PFSK-1 (cell line): Measurements from ENCODE around the gene IGFBPL1.

Source experiments
- FOXP2 ChIP-seq: optimal IDR thresholded peaks from 2 replicates; pipeline ENCODE3; 2011; ENCODE audit warnings: borderline replicate concordance, control low read depth, inconsistent platforms; ENCODE audit not compliant: insufficient read depth; ENCODE audit errors: extremely low read length, extremely low read depth
- POLR2AphosphoS5 ChIP-seq: IDR thresholded peaks from 2 replicates; pipeline ENCODE4 v1.6.1; 2012; ENCODE audit warnings: low read depth, mild to moderate bottlenecking, control low read depth, low read length, moderate library complexity
- SIN3A ChIP-seq: IDR thresholded peaks from 2 replicates; pipeline ENCODE4 v1.6.1; 2012; ENCODE audit warnings: mild to moderate bottlenecking, low read length, moderate library complexity, borderline replicate concordance; ENCODE audit not compliant: insufficient read depth
- TF ChIP-seq, protein P1 (sequence below), 2 experiments: IDR thresholded peaks; 2 replicates each; pipeline versions ENCODE4 v1.6.1 to v1.8.0; 2011 to 2012; ENCODE audit warnings: low read depth in 2 of 2, low read length in 2 of 2, control low read depth in 1 of 2, inconsistent platforms in 1 of 2, mild to moderate bottlenecking in 1 of 2, moderate library complexity in 1 of 2; ENCODE audit not compliant: insufficient read depth in 1 of 2

GRCh38 chr9:38424918-38425317 lies 664 bp upstream of the IGFBPL1 start:
- TF ChIP-seq POLR2AphosphoS5 (no peak), FOXP2 (no peak), SIN3A (no peak)
- TF ChIP-seq, protein P1, sequence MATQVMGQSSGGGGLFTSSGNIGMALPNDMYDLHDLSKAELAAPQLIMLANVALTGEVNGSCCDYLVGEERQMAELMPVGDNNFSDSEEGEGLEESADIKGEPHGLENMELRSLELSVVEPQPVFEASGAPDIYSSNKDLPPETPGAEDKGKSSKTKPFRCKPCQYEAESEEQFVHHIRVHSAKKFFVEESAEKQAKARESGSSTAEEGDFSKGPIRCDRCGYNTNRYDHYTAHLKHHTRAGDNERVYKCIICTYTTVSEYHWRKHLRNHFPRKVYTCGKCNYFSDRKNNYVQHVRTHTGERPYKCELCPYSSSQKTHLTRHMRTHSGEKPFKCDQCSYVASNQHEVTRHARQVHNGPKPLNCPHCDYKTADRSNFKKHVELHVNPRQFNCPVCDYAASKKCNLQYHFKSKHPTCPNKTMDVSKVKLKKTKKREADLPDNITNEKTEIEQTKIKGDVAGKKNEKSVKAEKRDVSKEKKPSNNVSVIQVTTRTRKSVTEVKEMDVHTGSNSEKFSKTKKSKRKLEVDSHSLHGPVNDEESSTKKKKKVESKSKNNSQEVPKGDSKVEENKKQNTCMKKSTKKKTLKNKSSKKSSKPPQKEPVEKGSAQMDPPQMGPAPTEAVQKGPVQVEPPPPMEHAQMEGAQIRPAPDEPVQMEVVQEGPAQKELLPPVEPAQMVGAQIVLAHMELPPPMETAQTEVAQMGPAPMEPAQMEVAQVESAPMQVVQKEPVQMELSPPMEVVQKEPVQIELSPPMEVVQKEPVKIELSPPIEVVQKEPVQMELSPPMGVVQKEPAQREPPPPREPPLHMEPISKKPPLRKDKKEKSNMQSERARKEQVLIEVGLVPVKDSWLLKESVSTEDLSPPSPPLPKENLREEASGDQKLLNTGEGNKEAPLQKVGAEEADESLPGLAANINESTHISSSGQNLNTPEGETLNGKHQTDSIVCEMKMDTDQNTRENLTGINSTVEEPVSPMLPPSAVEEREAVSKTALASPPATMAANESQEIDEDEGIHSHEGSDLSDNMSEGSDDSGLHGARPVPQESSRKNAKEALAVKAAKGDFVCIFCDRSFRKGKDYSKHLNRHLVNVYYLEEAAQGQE (IDR thresholded peaks at IDR 0.05; ENCODE audit: insufficient read depth in 1 of 2, low read depth in 2 of 2, low read length in 2 of 2), result no peak
